HG03103 (cell line): ENCODE measurements around the gene RFX2.
"Not testable (repeated sequence)": the region's sequence is repeated elsewhere in the genome, so short reads cannot be mapped to it uniquely, and the experiment has no call there.

ENCODE experiments used
- ATAC-seq: cut with Tn5 transposase; IDR thresholded peaks from one replicate; pipeline ENCODE4 v1.9.1; 2021; ENCODE audit warnings: low read depth; ENCODE audit not compliant: unreplicated experiment

Gene RFX2

GRCh38 chr19:5994405-5995165, 115.7 kb downstream of the RFX2 start:
- no peak for ATAC-seq

GRCh38 chr19:5993648-5994358, 116.5 kb downstream of the RFX2 start:
- ATAC-seq, result no peak

- no peak for ATAC-seq
These were observed 117.1 kb downstream of the RFX2 start for GRCh38 chr19:5993201-5993600.

- no peak for ATAC-seq
These were observed 117.5 kb downstream of the RFX2 start for GRCh38 chr19:5992756-5993155.

- no peak for ATAC-seq
These were observed 119.0 kb downstream of the RFX2 start for GRCh38 chr19:5991244-5991838.

GRCh38 chr19:5990289-5990797, 120.0 kb downstream of the RFX2 start:
- no peak for ATAC-seq

GRCh38 chr19:5989388-5990074, 120.8 kb downstream of the RFX2 start:
- ATAC-seq, result no peak

- no peak for ATAC-seq
These were observed 121.5 kb downstream of the RFX2 start for GRCh38 chr19:5988517-5989387.

- no peak for ATAC-seq
These were observed 123.1 kb downstream of the RFX2 start for GRCh38 chr19:5987077-5987818.

- not testable (repeated sequence) for ATAC-seq
These were observed 124.5 kb downstream of the RFX2 start for GRCh38 chr19:5985837-5986236.

- ATAC-seq, result no peak
These were observed 125.1 kb downstream of the RFX2 start for GRCh38 chr19:5985098-5985783.

- ATAC-seq, result no peak
These were observed 125.7 kb downstream of the RFX2 start for GRCh38 chr19:5984600-5984999.

- no peak for ATAC-seq
These were observed 126.8 kb downstream of the RFX2 start for GRCh38 chr19:5983367-5983955.

- ATAC-seq, result no peak
These were observed 131.4 kb downstream of the RFX2 start for GRCh38 chr19:5978606-5979552.

GRCh38 chr19:5977785-5978605, 132.3 kb downstream of the RFX2 start, which contains the start of gene RANBP3:
Gene RANBP3 (minus strand): TSS chr19:5978140. CDS start chr19:5978082, 58 bp downstream.
- peak; percentile 81 for ATAC-seq

GRCh38 chr19:5977222-5977784, 133.0 kb downstream of the RFX2 start:
- no peak for ATAC-seq
